Neural cell (in vitro differentiated cells): ENCODE measurements around the gene IPPK. TPM values are rescaled to one million over a fixed set of nuclear protein-coding genes. Genes with fewer than 3 reads are reported as not detected.

Source experiments
- H2AFZ ChIP-seq: fragments of 200-600, 300-800 bp; sonication (generic), shearing (Covaris generic); 2 replicates; pipeline ENCODE4 v1.6.0; 2014; ENCODE audit warnings: low read depth, mild to moderate bottlenecking, antibody characterized with exemption, low read length, moderate library complexity
- H3F3A ChIP-seq: fragments of 200-600 bp; shearing (Covaris generic); 2 replicates; pipeline ENCODE4 v1.6.1; 2016; ENCODE audit warnings: mild to moderate bottlenecking, moderate library complexity, mixed read lengths, antibody characterized with exemption, low read length; ENCODE audit not compliant: insufficient read depth, poor library complexity, severe bottlenecking
- H3K27ac ChIP-seq: fragments of 200-600, 300-800 bp; sonication (generic), shearing (Covaris generic); 2 replicates; pipeline ENCODE4 v1.5.1; 2014; ENCODE audit warnings: mild to moderate bottlenecking, low read length, moderate library complexity
- H3K27me3 ChIP-seq: fragments of 300-800, 200-600 bp; sonication (generic), shearing (Covaris generic); 2 replicates; pipeline ENCODE4 v1.6.0; 2014; ENCODE audit warnings: mild to moderate bottlenecking, low read depth, low read length, moderate library complexity; ENCODE audit not compliant: insufficient read depth
- H3K36me3 ChIP-seq: fragments of 300-800, 200-600 bp; sonication (generic), shearing (Covaris generic); 2 replicates; pipeline ENCODE4 v1.5.1; 2014; ENCODE audit warnings: mild to moderate bottlenecking, antibody characterized with exemption, low read length, moderate library complexity; ENCODE audit not compliant: insufficient read depth
- H3K4me2 ChIP-seq: fragments of 300-800, 200-600 bp; sonication (generic), shearing (Covaris generic); 2 replicates; pipeline ENCODE4 v1.6.0; 2014; ENCODE audit warnings: mild to moderate bottlenecking, low read length
- H3K4me3 ChIP-seq: fragments of 300-800, 200-600 bp; sonication (generic), shearing (Covaris generic); 2 replicates; pipeline ENCODE4 v1.5.1; 2014; ENCODE audit warnings: mild to moderate bottlenecking, low read length, moderate library complexity
- H3K79me2 ChIP-seq: fragments of 200-600 bp; shearing (Covaris generic); replicated peaks from 2 replicates; pipeline ENCODE4 v1.6.0; 2014; ENCODE audit warnings: mild to moderate bottlenecking, low read length, moderate library complexity; ENCODE audit not compliant: insufficient read depth
- H3K9ac ChIP-seq: fragments of 300-800, 200-600 bp; sonication (generic), shearing (Covaris generic); 2 replicates; pipeline ENCODE4 v1.6.1; 2016; ENCODE audit warnings: mild to moderate bottlenecking, low read length, mixed read lengths
- H3K9me2 ChIP-seq: fragments of 200-600 bp; shearing (Covaris generic); 2 replicates; pipeline ENCODE4 v1.6.1; 2016; ENCODE audit warnings: mild to moderate bottlenecking, low read length, mixed read lengths; ENCODE audit not compliant: insufficient read depth
- H3K9me3 ChIP-seq: fragments of 200-600, 300-800 bp; sonication (generic), shearing (Covaris generic); 2 replicates; pipeline ENCODE4 v1.6.1; 2016; ENCODE audit warnings: mild to moderate bottlenecking, mixed run types, low read length, moderate library complexity, mixed read lengths
- H4K20me1 ChIP-seq: fragments of 200-600 bp; shearing (Covaris generic); 2 replicates; pipeline ENCODE4 v1.6.1; 2016; ENCODE audit warnings: mild to moderate bottlenecking, mixed run types; ENCODE audit not compliant: insufficient read depth
- CTCF ChIP-seq: fragments of 450-650 bp; IDR thresholded peaks from 2 replicates; pipeline ENCODE4 v1.5.1; 2014; ENCODE audit warnings: antibody characterized with exemption, mild to moderate bottlenecking, moderate library complexity; ENCODE audit not compliant: poor library complexity, severe bottlenecking
- EP300 ChIP-seq: fragments of 450-650 bp; conservative IDR thresholded peaks from 2 replicates; pipeline ENCODE4 v1.6.1; 2014; ENCODE audit warnings: antibody characterized with exemption, mild to moderate bottlenecking, moderate library complexity; ENCODE audit not compliant: poor library complexity, severe bottlenecking
- EZH2 ChIP-seq: fragments of 200-600, 300-800 bp; shearing (Covaris generic), sonication (generic); IDR thresholded peaks from 2 replicates; pipeline ENCODE4 v1.6.1; 2014; ENCODE audit warnings: antibody characterized with exemption, low read length, borderline replicate concordance, mild to moderate bottlenecking; ENCODE audit not compliant: insufficient read depth, poor library complexity, severe bottlenecking
- MXI1 ChIP-seq: fragments of 450-650 bp; conservative IDR thresholded peaks from 2 replicates; pipeline ENCODE4 v1.6.1; 2014; ENCODE audit warnings: antibody characterized with exemption, mild to moderate bottlenecking; ENCODE audit not compliant: poor library complexity, severe bottlenecking
- POLR2AphosphoS5 ChIP-seq: IDR thresholded peaks from 2 replicates; pipeline ENCODE4 v1.6.1; 2012
- RAD21 ChIP-seq: fragments of 450-650 bp; conservative IDR thresholded peaks from 2 replicates; pipeline ENCODE4 v1.6.1; 2014; ENCODE audit warnings: antibody characterized with exemption, mild to moderate bottlenecking, moderate library complexity
- REST ChIP-seq: IDR thresholded peaks from 2 replicates; pipeline ENCODE4 v1.6.1; 2012; ENCODE audit warnings: borderline replicate concordance
- SMC3 ChIP-seq: fragments of 450-650 bp; conservative IDR thresholded peaks from 2 replicates; pipeline ENCODE4 v1.6.1; 2014; ENCODE audit warnings: antibody characterized with exemption, mild to moderate bottlenecking, moderate library complexity; ENCODE audit not compliant: poor library complexity
- TAF1 ChIP-seq: IDR thresholded peaks from 2 replicates; pipeline ENCODE4 v1.6.1; 2012; ENCODE audit warnings: low read depth
- polyA plus RNA-seq: library from polyadenylated mRNA; depleted of rRNA; stranded (reverse); fragments of >200 nt; gene quantifications from 2 replicates; pipeline ENCODE4 v1.2.3, GENCODE V29; 2014

Gene IPPK
- polyA plus RNA-seq, 1 donor from 2014 or later, result 34.3 TPM

GRCh38 chr9:92608241-92608908 is 61.6 kb downstream of the IPPK start:
- Histone ChIP-seq H3K27me3 (no peaks in the 10 kb centered on the region), H3K36me3 (no peaks in the 10 kb centered on the region), H3K79me2 (no peaks in the 10 kb centered on the region), H3K27ac (peak overlapping the region; percentile 75), H2AFZ (no peak overlapping the region), H3K9me3 (no peaks in the 10 kb centered on the region), H3K9ac (peak overlapping the region; percentile 54), H4K20me1 (no peaks in the 10 kb centered on the region), H3K9me2 (no peaks in the 10 kb centered on the region), H3K4me3 (no peak overlapping the region), H3K4me2 (no peak overlapping the region), H3F3A (no peaks in the 10 kb centered on the region)
- TF ChIP-seq EP300, result no peak
- TF ChIP-seq CTCF, result no peak
- no peak for TF ChIP-seq TAF1
- no peak for TF ChIP-seq SMC3
- TF ChIP-seq POLR2AphosphoS5, result no peak
- no peak for TF ChIP-seq RAD21
- TF ChIP-seq MXI1, result no peak
- TF ChIP-seq EZH2, result no peak
- no peak for TF ChIP-seq REST

GRCh38 chr9:92607773-92608172 is 62.2 kb downstream of the IPPK start:
- Histone ChIP-seq H3K79me2 (no peaks in the 10 kb centered on the region), H3K27me3 (no peaks in the 10 kb centered on the region), H3K9ac (no peak overlapping the region), H3K9me3 (no peaks in the 10 kb centered on the region), H3K9me2 (no peaks in the 10 kb centered on the region), H3K4me3 (no peak overlapping the region), H3F3A (no peaks in the 10 kb centered on the region), H4K20me1 (no peaks in the 10 kb centered on the region), H2AFZ (no peak overlapping the region), H3K36me3 (no peaks in the 10 kb centered on the region), H3K4me2 (no peak overlapping the region), H3K27ac (no peak overlapping the region)
- TF ChIP-seq MXI1 (no peak), SMC3 (no peak), EZH2 (no peak), REST (no peak), RAD21 (no peak), POLR2AphosphoS5 (no peak), EP300 (no peak), TAF1 (no peak), CTCF (no peak)
